GM21515 (cell line): Measurements from ENCODE around the gene MARCHF9.
A peak's percentile ranks its signal among the peaks of the same experiment; 100 is the strongest.

ENCODE experiments used
- ATAC-seq: cut with Tn5 transposase; IDR thresholded peaks from one replicate; pipeline ENCODE4 v1.9.1; 2021; ENCODE audit not compliant: unreplicated experiment

Gene MARCHF9

GRCh38 chr12:57737467-57738460 is 17.1 kb upstream of the MARCHF9 start:
- ATAC-seq = no peak

GRCh38 chr12:57738661-57739237 is 16.2 kb upstream of the MARCHF9 start, which contains the start of gene AGAP2:
AGAP2 (minus strand) TSS chr12:57738742; CDS start chr12:57738246, 496 bp downstream.
- ATAC-seq = no peak

GRCh38 chr12:57739387-57739786 is 15.5 kb upstream of the MARCHF9 start:
- ATAC-seq = no peak

GRCh38 chr12:57739914-57740538 is 14.9 kb upstream of the MARCHF9 start:
- no peak for ATAC-seq

GRCh38 chr12:57740656-57741412 is 14.1 kb upstream of the MARCHF9 start:
- ATAC-seq = peak; percentile 52

- no peak for ATAC-seq
Observed at GRCh38 chr12:57741413-57741789, 13.5 kb upstream of the MARCHF9 start.

- peak; percentile 58 for ATAC-seq
Observed at GRCh38 chr12:57741844-57742738, 12.8 kb upstream of the MARCHF9 start.

- ATAC-seq = no peak
Observed at GRCh38 chr12:57743769-57744168, 11.1 kb upstream of the MARCHF9 start.

GRCh38 chr12:57744194-57744776 is 10.6 kb upstream of the MARCHF9 start:
- ATAC-seq = peak; percentile 31

- peak; percentile 74 for ATAC-seq
Observed at GRCh38 chr12:57744777-57745484, 10.0 kb upstream of the MARCHF9 start, which contains the start of gene TSPAN31. TSPAN31 (plus strand) TSS chr12:57745039; CDS start chr12:57745155, 116 bp downstream.

GRCh38 chr12:57745485-57745881 is 9.4 kb upstream of the MARCHF9 start:
- no peak for ATAC-seq

GRCh38 chr12:57746025-57746424 is 8.9 kb upstream of the MARCHF9 start:
- ATAC-seq = no peak

- no peak for ATAC-seq
Observed at GRCh38 chr12:57749061-57749460, 5.8 kb upstream of the MARCHF9 start.

GRCh38 chr12:57750561-57751431 is 4.1 kb upstream of the MARCHF9 start:
- ATAC-seq = no peak

GRCh38 chr12:57751432-57751787 is 3.5 kb upstream of the MARCHF9 start:
- no peak for ATAC-seq

- ATAC-seq = peak; percentile 66
Observed at GRCh38 chr12:57751788-57752667, 2.9 kb upstream of the MARCHF9 start, which contains the start of gene CDK4. CDK4 (minus strand) TSS chr12:57752310; CDS start chr12:57751717, 593 bp downstream.

GRCh38 chr12:57752668-57753000 is 2.3 kb upstream of the MARCHF9 start:
- ATAC-seq = no peak
